ENCODE measurements around the gene ERF. TPM values are rescaled to one million over a fixed set of nuclear protein-coding genes. Genes with fewer than 3 reads are reported as not detected.

ERF gene
- total and polyA plus RNA-seq, 2 donors (not counting 3 experiments of a cell fraction or from before 2014, with no cell fraction given), result 102 to 117 TPM

GRCh38 chr19:42301646-42302203, 46.8 kb upstream of the ERF start, which contains the start of gene PRR19:
Gene PRR19 (plus strand): TSS chr19:42302132. CDS start chr19:42309585, 7,453 bp downstream.
- Histone ChIP-seq H3K4me2 (ENCODE audit: insufficient read depth, low read length) (peak within 1 kb of the TSS; percentile 70), H3K36me3 (ENCODE audit: control insufficient read depth in 2 of 2, extremely low read depth in 1 of 2, insufficient read depth in 2 of 2, low read length in 2 of 2) (peaks cover 0 to 5% of the 10 kb centered on the region in 2 experiments), H3K9me3 (replicated peaks; ENCODE audit: control insufficient read depth, insufficient read depth, low read length) (no peaks in the 10 kb centered on the region), H3K27me3 (ENCODE audit: control insufficient read depth in 2 of 2, insufficient read depth in 2 of 2, low read length in 2 of 2) (no peaks in the 10 kb centered on the region), H4K20me1 (replicated peaks; ENCODE audit: control insufficient read depth, extremely low read depth, insufficient read depth, low read length) (no peaks in the 10 kb centered on the region), H3K9ac (replicated peaks; ENCODE audit: extremely low read depth, insufficient read depth, low read length) (peak within 1 kb of the TSS; percentile 41), H3K4me3 (replicated peaks in 1 of 3; ENCODE audit: insufficient read depth in 1 of 3, low read depth in 1 of 3, low read length in 3 of 3) (peak within 1 kb of the TSS; percentile 44 to 70 (median 54)), H3K9me1 (replicated peaks; ENCODE audit: control insufficient read depth, extremely low read depth, insufficient read depth, low read length) (no peaks in the 10 kb centered on the region), H3K4me1 (ENCODE audit: control insufficient read depth, extremely low read depth, insufficient read depth, low read length) (peaks cover 9% of the 10 kb centered on the region), H3K27ac (ENCODE audit: insufficient read depth, low read depth, low read length) (no peak within 1 kb of the TSS), H3K79me2 (ENCODE audit: control insufficient read depth, insufficient read depth, low read length) (no peaks in the 10 kb centered on the region), H2AFZ (ENCODE audit: low read depth, low read length) (peak within 1 kb of the TSS; percentile 96)
- CTCF ChIA-PET, result interaction anchor here (1.0 to 1.4 kb wide), 2 partner anchors 9 to 21 kb away, joined by 4 read pairs; no protein-coding TSS in a partner anchor
- DNase-seq (ENCODE audit: low read depth, low spot score) (no peak), FAIRE-seq (no peak)
- BruUV-seq (replicated peaks), result no TSS peak
- intact Hi-C loops (cut with micrococcal nuclease) (loop anchor here (1.0 kb wide), 4 partner anchors 15 to 84 kb away; partner anchors contain the start of genes DEDD2 and MEGF8), dilution Hi-C loops (cut with MboI; ENCODE audit: extremely low pct_ligation_motif_present, low sequenced_read_pairs) (no loop called here)
- TF ChIP-seq MYC (IDR thresholded peaks at IDR 0.05; ENCODE audit: low read depth, low read length) (no peak), JUN (IDR thresholded peaks at IDR 0.05; ENCODE audit: borderline replicate concordance, insufficient read depth, insufficient read length, low read depth) (no peak), POLR2A (IDR thresholded peaks at IDR 0.05; ENCODE audit: low read depth, low read length) (no peak), FOS (IDR thresholded peaks at IDR 0.05; ENCODE audit: borderline replicate concordance, insufficient read depth, low read length) (no peak), POLR2AphosphoS5 (IDR thresholded peaks at IDR 0.05; ENCODE audit: insufficient read depth, low read depth, low read length) (no peak), MAX (IDR thresholded peaks at IDR 0.05; ENCODE audit: insufficient read depth, insufficient read length) (no peak), GATA2 (IDR thresholded peaks at IDR 0.05; ENCODE audit: insufficient read depth, insufficient read length, low read depth, low read length) (no peak), EZH2 (IDR thresholded peaks at IDR 0.05; ENCODE audit: borderline replicate concordance, low read depth, low read length, severe bottlenecking) (no peak)
- TF ChIP-seq, protein P1, sequence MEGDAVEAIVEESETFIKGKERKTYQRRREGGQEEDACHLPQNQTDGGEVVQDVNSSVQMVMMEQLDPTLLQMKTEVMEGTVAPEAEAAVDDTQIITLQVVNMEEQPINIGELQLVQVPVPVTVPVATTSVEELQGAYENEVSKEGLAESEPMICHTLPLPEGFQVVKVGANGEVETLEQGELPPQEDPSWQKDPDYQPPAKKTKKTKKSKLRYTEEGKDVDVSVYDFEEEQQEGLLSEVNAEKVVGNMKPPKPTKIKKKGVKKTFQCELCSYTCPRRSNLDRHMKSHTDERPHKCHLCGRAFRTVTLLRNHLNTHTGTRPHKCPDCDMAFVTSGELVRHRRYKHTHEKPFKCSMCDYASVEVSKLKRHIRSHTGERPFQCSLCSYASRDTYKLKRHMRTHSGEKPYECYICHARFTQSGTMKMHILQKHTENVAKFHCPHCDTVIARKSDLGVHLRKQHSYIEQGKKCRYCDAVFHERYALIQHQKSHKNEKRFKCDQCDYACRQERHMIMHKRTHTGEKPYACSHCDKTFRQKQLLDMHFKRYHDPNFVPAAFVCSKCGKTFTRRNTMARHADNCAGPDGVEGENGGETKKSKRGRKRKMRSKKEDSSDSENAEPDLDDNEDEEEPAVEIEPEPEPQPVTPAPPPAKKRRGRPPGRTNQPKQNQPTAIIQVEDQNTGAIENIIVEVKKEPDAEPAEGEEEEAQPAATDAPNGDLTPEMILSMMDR (IDR thresholded peaks at IDR 0.05; ENCODE audit: extremely low read depth in 1 of 2, insufficient read depth in 1 of 2, low read depth in 1 of 2, low read length in 2 of 2), result no peak
- POLR2A ChIA-PET, result interaction anchor here (0.5 to 1.7 kb wide), 2 partner anchors 46 to 59 kb away, joined by 6 read pairs; no protein-coding TSS in a partner anchor
